GM23248 (cell line): ENCODE data around the gene ARNT2. TPM values are rescaled to one million over a fixed set of nuclear protein-coding genes. Genes with fewer than 3 reads are reported as not detected.

ENCODE experiments used
- DNase-seq: peaks from one replicate; pipeline ENCODE4 v3.0.0-alpha.2; 2015
- H2AFZ ChIP-seq: fragments of 200-600 bp; sonication (generic); 2 replicates; pipeline ENCODE4 v1.6.1; 2016; ENCODE audit warnings: antibody characterized with exemption
- H3F3A ChIP-seq: fragments of 200-600 bp; sonication (generic); 2 replicates; pipeline ENCODE4 v1.6.1; 2016; ENCODE audit warnings: mild to moderate bottlenecking, antibody characterized with exemption, mixed run types; ENCODE audit not compliant: insufficient read depth
- H3K27ac ChIP-seq: fragments of 200-600 bp; sonication (generic); 2 replicates; pipeline ENCODE4 v1.5.1; 2016; ENCODE audit warnings: mild to moderate bottlenecking
- H3K27me3 ChIP-seq: fragments of 200-600 bp; sonication (generic); replicated peaks from 2 replicates; pipeline ENCODE4 v1.6.1; 2016; ENCODE audit warnings: mild to moderate bottlenecking; ENCODE audit not compliant: insufficient read depth
- H3K36me3 ChIP-seq: fragments of 200-600 bp; sonication (generic); 2 replicates; pipeline ENCODE4 v1.6.1; 2016; ENCODE audit warnings: low read depth, mild to moderate bottlenecking
- H3K4me1 ChIP-seq: fragments of 200-600 bp; sonication (generic); 2 replicates; pipeline ENCODE4 v1.6.1; 2016; ENCODE audit warnings: mild to moderate bottlenecking; ENCODE audit not compliant: insufficient read depth
- H3K4me2 ChIP-seq: fragments of 200-600 bp; sonication (generic); one replicate; pipeline ENCODE4 v1.6.1; 2016; ENCODE audit warnings: mild to moderate bottlenecking; ENCODE audit not compliant: unreplicated experiment
- H3K4me3 ChIP-seq: fragments of 200-600 bp; sonication (generic); 2 replicates; pipeline ENCODE4 v1.5.1; 2016; ENCODE audit warnings: mild to moderate bottlenecking
- H3K79me2 ChIP-seq: fragments of 200-600 bp; sonication (generic); 2 replicates; pipeline ENCODE4 v1.6.1; 2016; ENCODE audit warnings: mild to moderate bottlenecking; ENCODE audit not compliant: insufficient read depth
- H3K9ac ChIP-seq: fragments of 200-600 bp; sonication (generic); 2 replicates; pipeline ENCODE4 v1.6.1; 2016; ENCODE audit warnings: mild to moderate bottlenecking
- H3K9me2 ChIP-seq: fragments of 200-600 bp; sonication (generic); 2 replicates; pipeline ENCODE4 v1.6.1; 2016; ENCODE audit warnings: mixed run types, mild to moderate bottlenecking, moderate library complexity; ENCODE audit not compliant: insufficient read depth
- H3K9me3 ChIP-seq: fragments of 200-600 bp; sonication (generic); one replicate; pipeline ENCODE4 v1.6.1; 2017; ENCODE audit warnings: low read depth
- H4K20me1 ChIP-seq: fragments of 200-600 bp; sonication (generic); 2 replicates; pipeline ENCODE4 v1.6.0; 2016; ENCODE audit not compliant: insufficient read depth
- EZH2 ChIP-seq: fragments of 200-600 bp; sonication (generic); IDR thresholded peaks from 2 replicates; pipeline ENCODE4 v1.6.1; 2018; ENCODE audit warnings: antibody characterized with exemption, mild to moderate bottlenecking; ENCODE audit not compliant: insufficient read depth, poor library complexity, severe bottlenecking
- EZH2phosphoT487 ChIP-seq: fragments of 200-600 bp; sonication (generic); IDR thresholded peaks from 2 replicates; pipeline ENCODE4 v1.6.1; 2018; ENCODE audit warnings: antibody characterized with exemption, moderate library complexity, mild to moderate bottlenecking, low read depth; ENCODE audit not compliant: insufficient read depth
- WGBS, 2 experiments: methylation state at CpG; one replicate each; pipeline ENCODE4 v1.1.6; 2015 to 2017; ENCODE audit warnings: low lambda C conversion rate in 2 of 2, low coverage in 1 of 2; ENCODE audit errors: missing lambda C conversion rate in 2 of 2; 5-methylcytosine and 5-hydroxymethylcytosine counted together
- in situ Hi-C: fragments of 300-500 bp; cut with MboI; formaldehyde crosslinking; loops from 2 replicates; pipeline ENCODE4 v1.15.0; 2020
- polyA plus RNA-seq: library from polyadenylated mRNA; unstranded; fragments of >200 nt; fragmentation: Nextera tagmentation; extraction: Ambion mirVana; gene quantifications from 2 replicates; pipeline ENCODE4 v1.2.1, GENCODE V29; 2016
- total RNA-seq: library from RNA; depleted of rRNA; stranded (reverse); fragments of >200 nt; shearing (Covaris generic); gene quantifications from 2 replicates; pipeline ENCODE4 v1.2.3, GENCODE V29; 2014

Gene ARNT2
- total and polyA plus RNA-seq, 2 experiments from 2014 or later = 9.3 to 23.5 TPM

- no peak overlapping the region for H3K4me3 ChIP-seq
- H3K4me1 ChIP-seq = no peaks in the 10 kb centered on the region
- no peak overlapping the region for H3K9ac ChIP-seq
- H3K79me2 ChIP-seq = no peaks in the 10 kb centered on the region
- H3K36me3 ChIP-seq = no peaks in the 10 kb centered on the region
- H3K9me2 ChIP-seq = no peaks in the 10 kb centered on the region
- no peak overlapping the region for H3K27ac ChIP-seq
- no peak for TF ChIP-seq EZH2
- TF ChIP-seq EZH2phosphoT487 = no peak
- in situ Hi-C loops = no loop called here
- H2AFZ ChIP-seq = no peak overlapping the region
- H3K27me3 ChIP-seq = no peaks in the 10 kb centered on the region
- 95 to 99% methylated on average over 6 of the region's 6 CpGs for WGBS, 2 experiments
- H3K9me3 ChIP-seq = no peaks in the 10 kb centered on the region
- no peak overlapping the region for H3K4me2 ChIP-seq
- no peaks in the 10 kb centered on the region for H4K20me1 ChIP-seq
- DNase-seq = no peak
- no peaks in the 10 kb centered on the region for H3F3A ChIP-seq
Measured at GRCh38 chr15:80442728-80443403, 38.7 kb downstream of the ARNT2 start.

DNA sequence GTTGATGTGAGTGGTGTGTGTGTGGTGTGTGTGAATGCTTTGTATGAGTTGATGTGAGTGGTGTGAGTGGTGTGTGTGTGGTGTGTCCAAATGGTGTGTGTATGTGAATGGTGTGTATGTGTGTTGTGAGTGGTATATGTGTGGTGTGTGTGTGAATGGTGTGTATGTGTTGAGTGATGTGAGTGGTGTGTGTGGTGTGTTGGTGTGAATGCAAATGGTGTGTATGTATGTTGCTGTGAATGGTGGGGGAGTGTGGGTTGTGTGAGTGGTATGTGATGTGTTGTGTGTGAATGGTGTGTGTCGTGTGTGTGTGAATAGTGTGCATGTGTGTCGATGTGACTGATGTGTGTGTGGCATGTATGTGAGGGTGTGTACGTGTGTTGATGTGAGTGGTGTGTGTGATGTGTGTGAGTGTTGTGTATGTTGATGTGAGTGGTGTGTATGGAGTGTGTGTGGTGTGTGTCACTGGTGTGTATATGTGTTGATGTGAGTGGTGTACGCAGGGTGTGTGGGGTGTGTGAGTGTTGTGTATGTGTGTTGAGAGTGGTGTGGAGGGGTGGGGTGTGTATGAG, 40.6 kb downstream of the ARNT2 start:
- Histone ChIP-seq H3K79me2 (no peaks in the 10 kb centered on the region), H3K9ac (no peak overlapping the region), H4K20me1 (no peaks in the 10 kb centered on the region), H3K27ac (no peak overlapping the region), H3K27me3 (no peaks in the 10 kb centered on the region), H3K4me1 (no peaks in the 10 kb centered on the region), H3K4me2 (no peak overlapping the region), H3F3A (no peaks in the 10 kb centered on the region), H2AFZ (no peak overlapping the region), H3K4me3 (no peak overlapping the region), H3K36me3 (no peaks in the 10 kb centered on the region), H3K9me2 (no peaks in the 10 kb centered on the region), H3K9me3 (no peaks in the 10 kb centered on the region)
- in situ Hi-C loops = no loop called here
- no peak for DNase-seq
- TF ChIP-seq EZH2phosphoT487 (no peak), EZH2 (no peak)
- 85 to 95% methylated on average over 4 of the region's 4 CpGs for WGBS, 2 experiments

DNA sequence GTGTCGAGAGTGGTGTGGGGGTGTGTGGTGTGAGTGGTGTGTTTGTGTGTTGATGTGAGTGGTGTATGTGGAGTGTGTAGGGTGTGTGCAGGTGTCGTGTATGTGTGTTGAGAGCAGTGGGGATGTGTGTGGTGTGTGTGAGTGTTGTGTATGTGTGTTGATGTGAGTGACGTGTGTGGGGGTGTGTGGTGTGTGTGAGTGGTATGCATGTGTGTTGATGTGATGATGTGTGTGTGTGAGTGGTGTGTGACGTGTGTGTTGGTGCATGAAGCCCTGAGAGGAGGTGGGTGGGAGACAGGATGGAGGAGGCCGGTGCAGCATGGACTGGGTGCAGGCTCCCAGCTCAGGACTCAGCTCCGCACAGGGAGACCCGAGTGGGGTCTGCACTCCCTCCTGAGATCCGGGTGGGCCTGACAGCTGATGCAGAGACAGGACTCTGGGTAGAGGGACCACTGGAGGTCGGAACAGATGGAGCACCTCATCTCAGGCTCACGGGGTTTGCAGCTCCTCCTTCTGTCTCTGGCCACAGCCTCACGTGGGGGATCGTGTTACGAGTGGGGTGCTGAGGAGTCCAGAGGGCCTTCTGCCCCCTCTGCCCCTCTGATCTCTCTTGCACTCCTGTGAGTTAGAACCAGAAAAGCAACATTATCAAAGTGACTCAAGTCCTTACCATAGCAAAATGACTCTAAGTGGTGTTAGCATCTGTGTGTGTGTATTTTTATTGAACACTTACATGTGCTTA, 41.3 kb downstream of the ARNT2 start:
- no peaks in the 10 kb centered on the region for H3K9me2 ChIP-seq
- no peak overlapping the region for H3K4me2 ChIP-seq
- H3F3A ChIP-seq = no peaks in the 10 kb centered on the region
- no peak overlapping the region for H2AFZ ChIP-seq
- H4K20me1 ChIP-seq = no peaks in the 10 kb centered on the region
- TF ChIP-seq EZH2 (no peak), EZH2phosphoT487 (no peak)
- H3K36me3 ChIP-seq = no peaks in the 10 kb centered on the region
- in situ Hi-C loops = no loop called here
- no peak overlapping the region for H3K4me3 ChIP-seq
- H3K9me3 ChIP-seq = no peaks in the 10 kb centered on the region
- no peak overlapping the region for H3K27ac ChIP-seq
- H3K9ac ChIP-seq = no peak overlapping the region
- DNase-seq = no peak
- H3K27me3 ChIP-seq = no peaks in the 10 kb centered on the region
- WGBS, 2 experiments = 87 to 89% methylated on average over 11 to 13 of the region's 13 CpGs
- no peaks in the 10 kb centered on the region for H3K79me2 ChIP-seq
- no peaks in the 10 kb centered on the region for H3K4me1 ChIP-seq

- Histone ChIP-seq H4K20me1 (no peaks in the 10 kb centered on the region), H3K79me2 (no peaks in the 10 kb centered on the region), H3K27me3 (no peaks in the 10 kb centered on the region), H3K4me2 (no peak overlapping the region), H3K27ac (no peak overlapping the region), H3F3A (no peaks in the 10 kb centered on the region), H3K36me3 (no peaks in the 10 kb centered on the region), H2AFZ (no peak overlapping the region), H3K9ac (no peak overlapping the region), H3K9me2 (no peaks in the 10 kb centered on the region), H3K4me3 (no peak overlapping the region), H3K9me3 (no peaks in the 10 kb centered on the region), H3K4me1 (no peaks in the 10 kb centered on the region)
- in situ Hi-C loops = no loop called here
- TF ChIP-seq EZH2phosphoT487 (no peak), EZH2 (no peak)
- DNase-seq = no peak
Measured at GRCh38 chr15:80447077-80447476, 42.9 kb downstream of the ARNT2 start.
